ENCODE measurements around the gene PRR14L.
"Not testable (repeated sequence)": the region's sequence is repeated elsewhere in the genome, so short reads cannot be mapped to it uniquely, and the experiment has no call there.

PRR14L gene

DNA sequence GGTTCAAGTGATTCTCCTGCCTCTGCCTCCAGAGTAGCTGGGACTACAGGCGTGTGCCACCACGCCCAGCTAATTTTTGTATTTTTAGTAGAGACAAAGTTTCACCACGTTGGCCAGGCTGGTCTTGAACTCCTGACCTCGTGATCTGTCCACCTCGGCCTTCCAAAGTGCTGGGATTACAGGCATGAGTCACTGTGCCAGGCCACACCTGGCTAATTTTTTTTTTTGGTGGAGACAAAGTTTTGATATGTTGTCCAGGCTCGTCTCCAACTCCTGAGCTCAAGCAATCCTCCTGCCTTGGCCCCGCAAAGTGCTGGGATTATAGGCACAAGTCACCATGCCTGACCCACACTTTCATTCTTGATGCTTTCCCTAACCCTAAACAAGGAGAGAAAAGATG is 9.6 kb downstream of the PRR14L start:
- not testable (repeated sequence) for DNase-seq

DNA sequence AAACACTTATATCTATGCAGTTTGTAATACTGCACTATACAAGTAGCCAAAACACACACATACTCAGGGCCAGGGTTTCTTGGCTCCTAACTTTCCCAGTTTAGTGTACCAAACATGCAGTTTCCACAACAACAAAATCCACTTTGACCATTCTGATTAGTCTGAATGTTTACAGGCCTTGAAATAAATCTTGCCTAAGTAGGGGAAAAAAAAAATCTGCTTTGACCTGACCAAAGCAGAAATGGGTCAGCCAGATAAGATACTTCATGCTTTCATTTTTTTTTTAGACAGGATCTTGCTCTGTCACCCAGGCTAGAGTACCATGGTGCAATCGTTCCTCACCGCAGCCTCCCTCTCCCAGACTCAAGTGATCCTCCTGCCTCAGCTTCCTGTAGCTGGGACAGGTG is 10.1 kb downstream of the PRR14L start:
- DNase-seq, result no peak

DNA sequence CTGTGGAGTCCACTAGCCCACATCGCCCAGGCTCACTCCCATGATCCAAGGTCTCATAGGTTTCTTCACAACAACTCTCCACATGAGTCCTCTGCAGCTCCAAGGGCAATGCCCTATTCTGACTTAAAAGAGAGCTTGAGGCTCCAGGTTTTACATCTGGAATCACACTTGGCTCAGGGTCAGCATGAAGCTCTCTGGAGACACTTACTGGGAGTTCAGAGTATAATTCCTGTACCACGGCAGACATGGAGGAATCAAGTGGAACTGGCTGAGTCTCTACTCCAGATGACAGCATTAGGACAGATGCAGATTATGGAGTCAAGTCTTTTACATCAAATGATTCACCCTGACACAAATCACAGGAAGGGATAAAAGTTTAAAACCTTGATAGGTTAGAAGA is 11.4 kb downstream of the PRR14L start:
- no peak for DNase-seq

DNA sequence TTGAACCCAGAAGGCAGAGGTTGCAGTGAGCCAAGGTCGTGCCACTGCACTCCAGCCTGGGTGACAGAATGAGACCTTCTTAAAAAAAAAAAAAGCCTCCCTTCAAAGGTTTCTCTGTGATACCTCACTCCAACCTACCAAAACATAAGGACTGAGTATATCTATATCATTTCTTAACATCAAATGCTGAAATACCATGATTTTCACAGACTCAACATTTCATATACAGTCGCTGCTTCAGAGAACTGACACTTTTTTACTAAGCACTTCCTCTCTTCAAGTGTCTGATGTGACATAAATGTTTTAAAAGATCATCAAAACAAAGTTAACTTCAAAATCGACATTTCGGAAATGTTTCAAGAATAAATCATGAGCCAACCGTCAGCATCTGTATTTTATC is 12.0 kb downstream of the PRR14L start:
- no peak for DNase-seq

DNA sequence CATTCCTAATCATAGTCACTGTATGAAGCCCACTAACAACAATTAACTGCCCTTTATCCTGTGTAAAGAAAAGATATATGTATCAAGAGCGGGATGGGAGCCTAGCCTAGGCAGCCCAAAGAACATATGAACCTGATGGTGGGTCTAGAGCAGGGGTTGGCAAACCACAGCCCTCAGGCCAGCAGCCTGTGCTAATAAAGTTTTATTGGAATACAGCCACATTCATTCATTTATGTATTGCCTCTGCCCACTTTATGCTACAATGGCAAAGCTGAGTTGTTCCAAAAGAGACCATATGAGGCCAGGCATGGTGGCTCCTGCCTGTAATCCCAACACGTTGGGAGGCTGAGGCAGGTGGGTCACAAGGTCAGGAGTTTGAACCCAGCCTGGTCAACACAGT is 13.5 kb downstream of the PRR14L start:
- DNase-seq, result no peak

DNA sequence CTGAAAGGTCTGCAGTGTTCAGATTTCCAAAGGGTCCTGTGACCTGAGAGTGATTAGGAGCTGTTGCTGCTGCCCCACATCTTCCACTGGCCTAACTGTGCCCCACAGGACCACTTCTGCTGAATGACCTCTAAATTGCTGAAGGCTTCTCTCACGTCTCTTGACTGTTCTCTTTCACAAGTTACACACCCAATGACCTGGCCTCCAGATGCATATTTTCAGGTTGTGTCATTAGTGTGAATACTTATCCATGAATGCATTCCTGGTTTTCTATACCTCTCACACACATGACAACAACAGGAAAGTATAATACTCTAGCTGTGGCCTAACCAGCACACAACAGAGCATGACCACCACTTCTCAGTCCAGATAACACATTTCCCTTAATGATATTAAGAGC is 15.4 kb downstream of the PRR14L start:
- no peak for DNase-seq

DNA sequence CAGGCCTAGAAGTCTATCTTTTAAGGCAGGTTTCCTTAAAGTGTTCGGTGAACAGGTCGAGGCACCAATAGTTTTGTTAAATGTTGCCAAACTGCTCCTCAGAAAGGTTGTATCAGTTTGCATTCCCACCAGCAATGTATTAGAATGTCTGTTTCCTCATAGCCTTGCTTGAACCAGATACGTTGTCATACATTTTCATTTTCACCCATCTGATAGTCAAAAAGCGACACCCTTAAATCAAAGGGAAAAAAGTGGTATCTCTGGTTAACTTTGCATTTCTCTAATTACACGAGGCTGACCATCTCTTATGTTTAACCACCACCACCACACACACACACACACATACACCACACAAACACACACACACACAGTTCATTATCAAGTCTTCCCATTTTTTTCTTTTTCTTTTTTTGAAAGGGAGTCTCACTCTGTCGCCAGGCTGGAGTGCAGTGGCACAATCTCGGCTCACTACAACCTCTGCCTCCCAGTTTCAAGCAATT is 16.3 kb downstream of the PRR14L start:
- no peak for DNase-seq

DNA sequence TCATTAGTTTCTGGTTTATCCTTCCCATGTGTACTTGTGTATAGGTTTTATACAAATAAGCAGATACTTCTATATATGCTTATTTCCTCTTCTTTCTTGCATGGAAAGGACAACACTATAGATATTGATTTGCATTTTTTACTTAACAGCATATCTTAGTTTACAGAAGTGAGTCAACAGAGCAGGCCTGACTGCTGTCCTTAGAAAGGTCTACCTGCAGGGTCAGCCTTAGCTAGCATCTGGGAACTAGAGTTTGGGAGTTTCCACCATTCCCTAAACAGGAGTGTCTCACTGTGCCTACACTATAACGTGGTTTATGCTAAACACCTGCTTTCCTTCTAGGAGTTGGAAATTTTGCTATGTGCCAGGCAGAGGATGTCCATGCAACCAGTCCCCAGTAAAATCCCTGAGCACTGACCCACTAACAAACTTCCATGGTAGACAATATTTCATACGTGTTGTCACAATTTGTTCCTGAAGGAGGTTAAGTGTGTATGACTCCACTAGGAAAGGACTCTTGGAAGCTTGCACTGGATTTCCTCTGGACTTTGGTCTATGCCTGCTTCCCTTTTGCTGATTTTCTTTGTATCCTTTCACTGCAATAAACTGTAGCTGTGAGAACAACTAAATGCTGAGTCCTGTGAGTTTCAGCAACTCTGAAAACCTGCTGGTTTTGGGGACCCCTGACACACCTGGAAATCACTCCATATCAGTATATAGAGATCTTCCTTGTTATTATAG is 17.7 kb downstream of the PRR14L start:
- DNase-seq, result no peak

DNA sequence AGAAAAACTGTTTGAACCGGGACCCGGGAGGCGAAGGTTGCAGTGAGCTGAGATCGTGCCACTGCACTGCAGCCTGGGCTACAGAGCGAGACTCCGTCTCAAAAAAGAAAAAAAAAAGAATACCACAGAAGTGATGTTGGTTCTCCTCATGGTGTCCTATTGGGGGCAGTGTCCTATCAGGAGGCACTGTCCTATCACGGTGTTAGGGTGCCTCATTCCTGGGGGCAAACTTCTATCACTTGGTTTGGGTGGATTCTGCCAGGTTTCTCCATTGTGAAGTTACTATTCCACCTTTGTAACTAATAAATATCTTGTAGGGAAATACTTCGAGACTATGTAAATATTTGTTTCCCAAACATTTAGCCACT is 19.6 kb downstream of the PRR14L start:
- no peak for DNase-seq

DNA sequence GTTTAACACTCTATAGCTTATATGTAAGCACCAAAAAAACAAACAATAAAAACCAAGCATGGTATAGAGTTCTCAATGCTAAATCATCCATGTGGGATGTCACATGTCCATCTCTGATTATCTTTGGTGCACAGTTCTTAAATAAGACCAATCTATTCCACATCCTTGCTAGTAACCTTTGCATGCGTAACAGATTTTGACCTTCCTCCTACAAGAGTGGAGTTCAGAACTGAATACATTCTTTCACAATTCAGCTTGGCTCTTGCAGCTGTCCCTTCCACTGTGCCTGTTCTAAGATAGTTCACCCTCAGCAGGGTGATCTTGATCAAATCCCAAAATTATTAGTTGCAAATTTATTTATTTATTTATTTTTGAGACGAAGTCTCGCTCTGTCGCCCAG is 21.1 kb downstream of the PRR14L start:
- DNase-seq, result no peak

DNA sequence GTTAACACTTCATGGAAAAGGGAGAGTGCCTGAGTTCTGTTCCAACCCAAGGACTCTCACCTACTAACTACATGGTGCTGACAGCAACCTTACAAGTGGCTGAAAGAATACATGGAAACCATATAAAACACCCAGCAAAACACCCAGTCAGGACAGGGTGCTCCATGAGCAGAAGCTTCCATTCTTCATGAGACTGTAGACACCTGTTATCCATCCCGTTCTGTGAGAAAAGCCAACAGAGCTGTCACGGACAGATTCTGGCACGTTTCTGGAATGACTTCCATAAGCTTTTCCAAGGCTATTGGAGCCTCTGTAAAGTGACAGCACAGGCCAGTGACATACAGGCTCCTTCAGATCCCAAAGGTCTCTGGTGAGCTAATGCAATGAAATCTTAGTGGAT is 23.2 kb downstream of the PRR14L start:
- no peak for DNase-seq

DNA sequence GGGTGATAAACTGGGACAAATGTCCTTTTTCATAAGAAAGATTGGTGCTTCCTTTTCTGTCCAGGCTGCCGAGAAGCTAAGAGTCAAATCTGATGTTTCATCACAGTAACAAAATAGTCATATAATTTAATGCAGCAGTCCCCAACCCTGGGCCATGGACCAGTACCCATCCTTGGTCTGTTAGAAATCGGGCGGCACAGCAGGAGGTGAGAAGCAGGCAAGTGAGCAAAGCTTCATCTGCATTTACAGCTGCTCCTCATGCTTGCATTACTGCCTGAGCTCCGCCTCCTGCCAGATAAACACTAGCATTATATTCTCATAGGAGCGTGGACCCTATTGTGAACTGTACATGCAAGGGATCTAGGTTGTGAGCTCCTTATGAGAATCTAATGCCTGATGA is 26.2 kb downstream of the PRR14L start:
- DNase-seq, result no peak

DNA sequence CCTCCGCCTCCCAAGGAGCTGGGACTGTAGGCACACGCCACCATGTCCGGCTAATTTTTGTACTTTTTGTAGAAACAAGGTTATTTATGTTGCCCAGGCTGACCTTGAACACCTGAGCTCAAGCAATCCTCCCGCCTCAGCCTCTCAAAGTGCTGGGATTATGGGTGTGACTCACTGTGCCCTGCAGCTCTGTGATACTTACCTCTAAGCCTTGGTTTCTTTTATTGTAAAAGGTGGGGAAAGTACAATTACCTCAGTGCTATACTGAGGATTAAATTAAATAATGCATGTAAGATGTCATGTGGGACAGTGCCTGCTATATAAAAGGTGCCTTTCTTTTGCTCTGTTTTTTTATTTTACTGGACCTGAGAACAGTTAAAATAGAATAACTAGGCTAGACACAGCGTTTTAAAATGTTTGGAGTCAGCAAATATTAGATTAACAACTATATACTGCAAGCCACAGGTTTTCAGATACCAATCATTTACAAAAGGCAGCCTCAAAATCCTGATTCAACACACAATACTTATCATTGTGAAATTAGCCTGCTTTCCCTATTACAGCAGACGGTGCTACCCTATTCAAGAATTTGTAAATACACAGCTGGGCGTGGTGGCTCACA is 30.0 kb downstream of the PRR14L start:
- no peak for DNase-seq

DNA sequence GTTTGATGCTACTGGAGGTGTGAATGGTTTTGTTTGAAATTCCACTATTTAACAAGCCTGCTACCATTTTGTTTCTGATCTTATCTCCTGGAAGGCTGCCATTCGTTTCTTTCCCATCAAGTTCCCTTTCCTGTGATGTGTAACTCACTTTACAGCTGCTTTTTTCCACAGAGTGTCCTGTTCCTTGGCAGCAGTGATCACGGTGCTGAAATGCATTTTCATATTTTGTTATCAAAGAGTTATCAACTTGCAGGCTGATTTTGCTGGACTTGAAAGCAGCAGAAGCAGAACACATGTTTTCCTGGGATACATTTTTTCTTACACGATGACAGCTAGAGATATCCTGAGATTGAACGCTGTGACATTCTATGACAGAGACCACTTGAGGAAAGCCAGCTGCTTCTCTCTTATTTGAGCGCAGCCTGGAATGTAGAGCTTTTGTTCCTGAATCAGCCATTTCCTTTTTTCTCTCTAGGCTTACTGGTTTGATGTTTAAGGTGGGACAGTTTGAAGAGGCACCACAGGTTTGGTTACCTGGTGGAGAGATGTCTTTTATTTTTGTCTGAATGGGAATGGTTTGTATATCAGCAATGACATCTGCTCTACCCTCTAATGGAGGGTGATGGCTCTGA is 34.7 kb downstream of the PRR14L start:
- no peak for DNase-seq

DNA sequence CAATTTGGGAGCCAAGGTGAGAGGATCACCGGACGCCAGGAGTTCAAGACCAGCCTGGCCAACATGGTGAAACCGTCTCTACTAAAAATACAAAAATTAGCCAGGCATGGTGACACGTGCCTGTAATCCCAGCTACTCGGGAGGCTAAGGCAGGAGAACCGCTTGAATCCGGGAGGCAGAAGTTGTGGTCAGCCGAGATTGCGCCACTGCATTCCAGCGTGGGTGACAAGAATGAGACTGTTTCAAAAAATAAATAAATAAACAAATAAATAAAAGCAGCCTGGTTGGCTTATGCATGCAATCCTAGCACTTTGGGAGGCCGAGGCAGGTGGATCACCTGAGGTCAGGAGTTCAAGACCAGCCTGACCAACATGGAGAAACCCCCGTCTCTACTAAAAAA is 38.7 kb downstream of the PRR14L start:
- not testable (repeated sequence) for DNase-seq

DNA sequence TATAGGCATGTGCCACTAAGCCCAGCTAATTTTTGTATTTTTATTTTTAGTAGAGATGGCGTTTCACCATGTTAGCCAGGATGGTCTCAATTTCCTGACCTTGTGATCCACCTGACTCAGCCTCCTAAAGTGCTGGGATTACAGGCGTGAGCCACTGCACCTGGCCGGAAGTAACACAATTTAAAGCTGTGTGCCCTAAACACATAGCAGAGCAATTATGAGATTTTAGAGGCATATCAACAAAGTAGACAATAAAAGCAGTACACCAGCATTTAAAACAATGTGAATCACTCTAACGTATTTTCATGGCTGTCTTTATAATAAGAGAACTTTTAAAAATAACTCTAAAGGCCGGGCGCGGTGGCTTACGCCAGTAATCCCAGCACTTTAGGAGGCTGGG is 42.4 kb downstream of the PRR14L start:
- DNase-seq, result no peak

DNA sequence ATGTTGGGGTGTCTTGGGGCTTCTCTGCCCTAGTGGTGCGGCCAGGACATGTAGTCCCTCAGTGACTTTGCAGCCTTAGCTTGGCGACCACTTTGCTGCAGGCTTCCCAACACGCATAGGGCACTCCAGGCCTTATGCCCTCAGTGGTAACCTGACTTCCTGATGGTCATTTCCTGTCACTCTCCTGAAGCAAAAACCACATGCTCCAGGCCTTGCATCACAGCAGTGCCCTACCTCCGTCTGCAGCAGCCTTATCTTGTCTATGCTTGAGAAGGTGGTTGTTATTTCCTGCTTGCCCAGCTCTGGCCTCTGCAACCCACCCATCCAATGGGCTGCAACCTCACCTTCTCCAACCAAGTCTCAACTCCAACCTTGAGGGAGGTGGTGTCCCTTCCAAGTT is 54.5 kb downstream of the PRR14L start:
- DNase-seq, result no peak

DNA sequence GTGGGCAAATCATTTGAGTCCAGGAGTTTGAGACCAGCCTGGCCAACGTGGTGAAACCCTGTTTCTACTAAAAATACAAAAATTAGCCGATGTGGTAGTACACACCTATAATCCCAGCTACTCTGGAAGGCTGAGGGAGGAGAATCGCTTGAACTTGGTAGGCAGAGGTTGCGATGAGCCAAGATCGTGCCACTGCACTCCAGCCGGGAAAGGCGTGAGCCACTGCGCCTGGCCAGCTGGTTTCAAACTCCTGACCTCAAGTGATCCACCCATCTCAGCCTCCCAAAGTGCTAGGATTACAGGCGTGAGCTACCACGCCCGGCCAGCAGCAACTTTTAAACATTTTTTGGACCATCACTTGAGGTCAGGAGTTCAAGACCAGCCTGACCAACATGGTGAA is 55.9 kb downstream of the PRR14L start:
- DNase-seq, result not testable (repeated sequence)

DNA sequence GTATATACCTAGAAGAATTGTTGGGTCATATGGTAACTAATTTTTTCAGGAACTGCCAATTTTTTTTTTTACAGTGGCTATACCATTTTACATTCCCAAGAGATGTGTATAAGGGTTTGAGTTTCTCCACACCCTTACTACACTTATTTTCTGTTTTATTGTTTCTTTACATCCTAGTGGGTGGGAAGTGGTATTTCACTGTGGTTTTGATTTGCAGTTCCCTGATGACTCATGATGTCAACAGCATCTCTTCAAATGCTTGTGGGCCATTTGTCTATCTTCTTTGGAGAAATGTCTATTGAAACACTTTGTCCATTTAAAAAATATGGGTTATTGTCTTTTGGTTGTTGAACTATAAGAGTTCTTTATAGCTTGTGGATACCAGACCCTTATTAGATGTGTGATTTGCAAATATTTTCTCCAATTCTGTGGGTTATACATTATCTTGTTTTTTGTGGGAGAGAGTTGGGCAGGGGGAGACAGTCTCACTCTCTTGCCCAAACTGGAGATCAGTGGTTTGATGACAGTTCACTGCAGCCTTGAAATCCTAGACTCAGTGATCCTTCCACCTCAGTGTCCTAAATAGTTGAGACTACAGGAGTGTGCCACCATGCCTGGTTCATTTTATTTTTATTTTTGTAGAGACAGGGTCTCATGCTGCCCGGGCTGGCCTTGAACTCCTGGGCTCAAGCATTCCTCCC is 57.6 kb downstream of the PRR14L start:
- no peak for DNase-seq

DNA sequence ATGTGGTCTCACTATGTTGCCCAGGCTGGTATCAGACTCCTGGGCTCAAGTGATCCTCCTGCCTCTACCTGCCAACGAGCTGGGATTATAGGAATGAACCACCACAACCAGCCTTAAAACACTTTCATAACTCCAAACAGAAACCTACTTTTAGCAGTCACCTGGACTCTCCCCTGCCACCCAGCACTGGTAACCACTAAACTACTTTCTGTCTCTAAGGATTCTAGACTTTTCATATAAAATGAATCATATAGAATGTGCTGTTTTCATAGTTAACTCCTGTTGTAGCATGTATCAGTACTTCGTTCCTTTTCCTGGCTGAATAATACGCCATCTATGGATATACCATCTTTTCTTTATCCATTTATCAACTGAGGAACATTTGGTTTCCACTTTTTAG is 58.5 kb downstream of the PRR14L start:
- no peak for DNase-seq

DNA sequence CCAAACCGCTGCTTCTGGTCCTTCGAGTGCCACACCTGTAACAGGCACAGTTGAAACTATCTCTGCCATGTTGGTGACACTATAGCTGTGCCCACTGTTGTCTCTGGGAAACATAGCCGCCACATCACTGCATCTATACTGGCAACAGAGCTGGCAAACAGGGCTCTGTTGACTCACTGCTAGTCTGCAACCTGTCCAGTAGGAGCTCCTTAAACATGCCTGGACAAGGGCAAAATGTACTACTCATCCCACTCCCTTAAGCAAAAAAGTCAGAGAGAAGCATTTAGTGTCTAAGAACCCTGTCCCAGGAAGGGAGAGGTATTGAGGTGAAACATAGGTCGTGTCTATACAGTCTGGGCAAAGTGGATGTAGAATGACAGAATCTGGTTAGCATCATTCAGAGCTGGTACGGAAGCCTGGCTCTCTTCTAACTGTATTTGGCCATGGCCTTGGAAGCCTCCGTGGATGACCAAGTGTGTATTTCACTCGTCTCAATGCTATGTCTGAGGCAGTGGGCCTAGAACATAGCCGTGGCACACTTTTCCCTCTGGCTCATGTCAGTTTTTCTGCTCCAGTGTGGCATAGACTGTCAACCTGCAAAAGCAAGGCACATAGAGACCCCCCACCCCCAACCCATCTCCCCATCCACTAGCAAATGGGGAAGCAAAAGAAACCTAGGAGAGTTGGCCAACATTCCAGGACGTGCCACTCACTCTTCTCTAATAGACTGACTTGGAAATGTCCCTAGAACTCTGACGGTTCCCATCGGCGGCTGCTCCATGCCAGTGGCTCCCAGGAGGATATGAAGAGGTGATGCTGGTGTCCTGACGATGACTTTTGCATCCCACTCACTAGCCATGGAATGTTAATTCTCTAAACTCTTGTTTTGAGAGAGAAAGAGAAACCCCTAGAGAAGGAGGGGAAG is 66.5 kb downstream of the PRR14L start:
- DNase-seq, result no peak

DNA sequence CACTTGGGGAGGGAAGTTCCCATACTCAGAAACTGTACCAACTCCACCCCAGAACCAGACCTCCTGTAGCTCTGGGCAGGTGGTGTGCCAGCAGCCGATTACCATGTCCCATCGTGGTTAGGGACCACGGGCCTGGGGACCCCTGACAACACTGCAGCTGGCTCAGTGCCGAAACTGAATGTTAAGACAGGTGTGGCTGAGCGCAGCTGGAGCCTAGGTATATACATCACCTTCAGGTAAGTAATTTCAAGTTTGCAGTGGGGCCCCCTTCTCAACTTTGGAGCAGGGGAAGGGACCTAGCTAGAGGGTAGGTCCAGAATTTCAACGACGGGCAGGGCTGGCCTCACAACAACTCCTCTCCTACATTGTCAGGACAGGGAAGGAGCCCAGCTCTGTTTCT is 67.2 kb downstream of the PRR14L start:
- DNase-seq, result no peak

Measured in right kidney (tissue), 1 donor.